Measurements from ENCODE around the gene TXNDC11. TPM values are rescaled to one million over a fixed set of nuclear protein-coding genes. Genes with fewer than 3 reads are reported as not detected.
"Not testable (repeated sequence)": the region's sequence is repeated elsewhere in the genome, so short reads cannot be mapped to it uniquely, and the experiment has no call there.

TXNDC11 gene
- 10 to 100 TPM; 32.9 to 34.4 TPM for total RNA-seq
- long read RNA-seq, donor 1, transcript TXNDC11-201 (12 exons, 3,140 nt) = major isoform, 9 of 18 reads
- long read RNA-seq, donor 1, partial matches to known transcripts = 2 of 18 reads
- long read RNA-seq, donor 1, other reads (novel, unspliced or antisense) = 7 of 18 reads
- long read RNA-seq, donor 2, partial matches to known transcripts = 4 of 11 reads
- long read RNA-seq, donor 2, other reads (novel, unspliced or antisense) = 3 of 11 reads

- intact Hi-C loops (cut with DNase I) = no loop called here
- peak; percentile 100 for DNase-seq (ENCODE audit: low spot score)
Measured at GRCh38 chr16:11742536-11743307, at the start of gene TXNDC11. Gene TXNDC11, minus strand, starts transcription at chr16:11742857. Its CDS starts 127 bp downstream, at chr16:11742730.

- DNase-seq (ENCODE audit: low spot score) = no peak
- intact Hi-C loops (cut with DNase I) = no loop called here
Measured at GRCh38 chr16:11791144-11791828, 48.6 kb upstream of the TXNDC11 start.

GRCh38 chr16:11788914-11789313 lies 46.3 kb upstream of the TXNDC11 start:
- intact Hi-C loops (cut with DNase I) = no loop called here
- DNase-seq (ENCODE audit: low spot score) = no peak

GRCh38 chr16:11784980-11785599 lies 42.4 kb upstream of the TXNDC11 start:
- intact Hi-C loops (cut with DNase I); DNase-seq (ENCODE audit: low spot score): not testable (repeated sequence)

GRCh38 chr16:11784381-11784780 lies 41.7 kb upstream of the TXNDC11 start:
- DNase-seq (ENCODE audit: low spot score); intact Hi-C loops (cut with DNase I): not testable (repeated sequence)

GRCh38 chr16:11784038-11784369 lies 41.3 kb upstream of the TXNDC11 start:
- DNase-seq (ENCODE audit: low spot score) = no peak
- intact Hi-C loops (cut with DNase I) = no loop called here

GRCh38 chr16:11783319-11784037 lies 40.8 kb upstream of the TXNDC11 start:
- no peak for DNase-seq (ENCODE audit: low spot score)
- intact Hi-C loops (cut with DNase I) = no loop called here

- no peak for DNase-seq (ENCODE audit: low spot score)
- intact Hi-C loops (cut with DNase I) = no loop called here
Measured at GRCh38 chr16:11781773-11782172, 39.1 kb upstream of the TXNDC11 start.

GRCh38 chr16:11780991-11781680 lies 38.5 kb upstream of the TXNDC11 start:
- DNase-seq (ENCODE audit: low spot score) = no peak
- intact Hi-C loops (cut with DNase I) = no loop called here

- no peak for DNase-seq (ENCODE audit: low spot score)
- intact Hi-C loops (cut with DNase I) = no loop called here
Measured at GRCh38 chr16:11779074-11779473, 36.4 kb upstream of the TXNDC11 start.

GRCh38 chr16:11774065-11774626 lies 31.5 kb upstream of the TXNDC11 start:
- no peak for DNase-seq (ENCODE audit: low spot score)
- intact Hi-C loops (cut with DNase I) = no loop called here

- DNase-seq (ENCODE audit: low spot score) = no peak
- intact Hi-C loops (cut with DNase I) = no loop called here
Measured at GRCh38 chr16:11768849-11769248, 26.2 kb upstream of the TXNDC11 start.

GRCh38 chr16:11762431-11762830 lies 19.8 kb upstream of the TXNDC11 start:
- DNase-seq (ENCODE audit: low spot score) = no peak
- intact Hi-C loops (cut with DNase I) = no loop called here

GRCh38 chr16:11759997-11760396 lies 17.3 kb upstream of the TXNDC11 start:
- intact Hi-C loops (cut with DNase I) = no loop called here

GRCh38 chr16:11759163-11759834 lies 16.6 kb upstream of the TXNDC11 start:
- DNase-seq (ENCODE audit: low spot score) = no peak
- intact Hi-C loops (cut with DNase I) = no loop called here

More at GRCh38 chr16:11759997-11760396, 17.3 kb upstream of the TXNDC11 start:
- DNase-seq (ENCODE audit: low spot score) = no peak

GRCh38 chr16:11757671-11758545 lies 15.3 kb upstream of the TXNDC11 start:
- intact Hi-C loops (cut with DNase I) = no loop called here
- DNase-seq (ENCODE audit: low spot score) = no peak

GRCh38 chr16:11756248-11756647 lies 13.6 kb upstream of the TXNDC11 start:
- DNase-seq (ENCODE audit: low spot score) = no peak
- intact Hi-C loops (cut with DNase I) = no loop called here
